GM12801 (cell line): ENCODE results near the gene PHF20.

Experiments used
- TF ChIP-seq, protein P1 (sequence below): IDR thresholded peaks from one replicate; pipeline ENCODE4 v1.5.1; 2011; ENCODE audit warnings: control low read depth; ENCODE audit not compliant: insufficient read length; ENCODE audit errors: extremely low read depth

The PHF20 gene

GRCh38 chr20:35854713-35855348 is 83.0 kb downstream of the PHF20 start:
- TF ChIP-seq, protein P1, sequence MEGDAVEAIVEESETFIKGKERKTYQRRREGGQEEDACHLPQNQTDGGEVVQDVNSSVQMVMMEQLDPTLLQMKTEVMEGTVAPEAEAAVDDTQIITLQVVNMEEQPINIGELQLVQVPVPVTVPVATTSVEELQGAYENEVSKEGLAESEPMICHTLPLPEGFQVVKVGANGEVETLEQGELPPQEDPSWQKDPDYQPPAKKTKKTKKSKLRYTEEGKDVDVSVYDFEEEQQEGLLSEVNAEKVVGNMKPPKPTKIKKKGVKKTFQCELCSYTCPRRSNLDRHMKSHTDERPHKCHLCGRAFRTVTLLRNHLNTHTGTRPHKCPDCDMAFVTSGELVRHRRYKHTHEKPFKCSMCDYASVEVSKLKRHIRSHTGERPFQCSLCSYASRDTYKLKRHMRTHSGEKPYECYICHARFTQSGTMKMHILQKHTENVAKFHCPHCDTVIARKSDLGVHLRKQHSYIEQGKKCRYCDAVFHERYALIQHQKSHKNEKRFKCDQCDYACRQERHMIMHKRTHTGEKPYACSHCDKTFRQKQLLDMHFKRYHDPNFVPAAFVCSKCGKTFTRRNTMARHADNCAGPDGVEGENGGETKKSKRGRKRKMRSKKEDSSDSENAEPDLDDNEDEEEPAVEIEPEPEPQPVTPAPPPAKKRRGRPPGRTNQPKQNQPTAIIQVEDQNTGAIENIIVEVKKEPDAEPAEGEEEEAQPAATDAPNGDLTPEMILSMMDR, result no peak

GRCh38 chr20:35856866-35857265 is 85.1 kb downstream of the PHF20 start:
- TF ChIP-seq, protein P1, result no peak

- TF ChIP-seq, protein P1, result no peak
Observed at GRCh38 chr20:35866418-35867202, 94.8 kb downstream of the PHF20 start.

DNA sequence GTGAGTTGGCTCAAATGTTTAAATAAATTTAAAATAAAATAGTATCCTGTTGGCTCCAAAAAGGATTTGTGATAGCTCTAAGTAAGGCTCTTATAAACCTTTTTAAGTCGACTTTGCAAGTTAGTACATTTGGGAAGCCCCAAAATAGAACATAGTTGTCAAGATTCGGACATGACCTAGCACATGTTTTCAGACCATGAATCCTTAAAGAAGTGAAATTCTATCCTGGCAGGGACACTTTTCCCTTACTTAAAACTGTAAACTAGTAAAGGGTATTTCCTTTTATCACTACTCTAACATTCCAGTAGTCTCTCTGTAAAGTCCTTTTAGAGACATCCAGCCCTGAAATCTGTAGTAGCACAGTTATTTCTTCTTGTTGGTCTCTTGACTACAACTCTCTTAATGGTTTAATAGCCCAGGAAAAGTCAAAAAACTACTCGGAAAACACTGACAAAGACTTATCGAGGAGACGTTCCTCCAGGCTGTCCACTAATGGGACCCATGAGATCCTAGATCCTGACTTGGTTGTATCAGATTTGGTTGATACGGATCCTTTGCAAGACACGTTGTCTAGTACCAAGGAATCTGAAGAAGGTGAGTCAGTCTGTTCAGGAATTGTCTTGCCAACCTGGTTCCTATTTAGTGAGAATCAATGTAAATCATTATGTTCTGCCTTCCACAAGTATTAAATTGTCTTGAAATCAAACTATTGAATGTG is 98.9 kb downstream of the PHF20 start:
- TF ChIP-seq, protein P1, result no peak

- TF ChIP-seq, protein P1, result no peak
Observed at GRCh38 chr20:35871259-35871771, 99.5 kb downstream of the PHF20 start.

DNA sequence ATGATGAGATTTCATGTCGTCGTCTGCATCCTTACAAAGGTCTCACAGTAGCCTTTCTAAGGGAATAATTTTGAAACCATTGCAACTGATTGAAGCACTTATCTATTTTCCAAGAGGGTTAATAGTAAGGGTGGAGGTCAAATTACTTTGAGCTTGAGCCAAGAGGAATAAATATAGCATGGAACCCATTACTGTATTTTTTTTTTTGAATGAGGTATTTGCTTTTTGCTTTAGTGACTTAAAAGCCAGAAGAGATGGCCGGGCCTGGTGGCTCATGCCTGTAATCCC is 104.2 kb downstream of the PHF20 start:
- TF ChIP-seq, protein P1, result no peak

GRCh38 chr20:35877611-35878010 is 105.8 kb downstream of the PHF20 start:
- TF ChIP-seq, protein P1, result no peak
